Measurements from ENCODE around the gene NEMF. TPM values are rescaled to one million over a fixed set of nuclear protein-coding genes. Genes with fewer than 3 reads are reported as not detected.
A peak's percentile ranks its signal among the peaks of the same experiment; 100 is the strongest.
"Not testable (repeated sequence)": the region's sequence is repeated elsewhere in the genome, so short reads cannot be mapped to it uniquely, and the experiment has no call there.

The NEMF gene, protein sequence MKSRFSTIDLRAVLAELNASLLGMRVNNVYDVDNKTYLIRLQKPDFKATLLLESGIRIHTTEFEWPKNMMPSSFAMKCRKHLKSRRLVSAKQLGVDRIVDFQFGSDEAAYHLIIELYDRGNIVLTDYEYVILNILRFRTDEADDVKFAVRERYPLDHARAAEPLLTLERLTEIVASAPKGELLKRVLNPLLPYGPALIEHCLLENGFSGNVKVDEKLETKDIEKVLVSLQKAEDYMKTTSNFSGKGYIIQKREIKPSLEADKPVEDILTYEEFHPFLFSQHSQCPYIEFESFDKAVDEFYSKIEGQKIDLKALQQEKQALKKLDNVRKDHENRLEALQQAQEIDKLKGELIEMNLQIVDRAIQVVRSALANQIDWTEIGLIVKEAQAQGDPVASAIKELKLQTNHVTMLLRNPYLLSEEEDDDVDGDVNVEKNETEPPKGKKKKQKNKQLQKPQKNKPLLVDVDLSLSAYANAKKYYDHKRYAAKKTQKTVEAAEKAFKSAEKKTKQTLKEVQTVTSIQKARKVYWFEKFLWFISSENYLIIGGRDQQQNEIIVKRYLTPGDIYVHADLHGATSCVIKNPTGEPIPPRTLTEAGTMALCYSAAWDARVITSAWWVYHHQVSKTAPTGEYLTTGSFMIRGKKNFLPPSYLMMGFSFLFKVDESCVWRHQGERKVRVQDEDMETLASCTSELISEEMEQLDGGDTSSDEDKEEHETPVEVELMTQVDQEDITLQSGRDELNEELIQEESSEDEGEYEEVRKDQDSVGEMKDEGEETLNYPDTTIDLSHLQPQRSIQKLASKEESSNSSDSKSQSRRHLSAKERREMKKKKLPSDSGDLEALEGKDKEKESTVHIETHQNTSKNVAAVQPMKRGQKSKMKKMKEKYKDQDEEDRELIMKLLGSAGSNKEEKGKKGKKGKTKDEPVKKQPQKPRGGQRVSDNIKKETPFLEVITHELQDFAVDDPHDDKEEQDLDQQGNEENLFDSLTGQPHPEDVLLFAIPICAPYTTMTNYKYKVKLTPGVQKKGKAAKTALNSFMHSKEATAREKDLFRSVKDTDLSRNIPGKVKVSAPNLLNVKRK
- total RNA-seq: 54.0 TPM
- long read RNA-seq, full-length matches to known transcripts: 2 of 75 reads
- long read RNA-seq, partial matches to known transcripts: 62 of 75 reads
- long read RNA-seq, other reads (novel, unspliced or antisense): 11 of 75 reads

- intact Hi-C loops (cut with DNase I): loop anchor here (10.0 kb wide), 1 partner anchor 218 kb away; the partner anchor contains the start of gene DNAAF2
- peak; percentile 95 for DNase-seq (ENCODE audit: low spot score)
Observed at GRCh38 chr14:49852301-49853157, at the start of gene NEMF. Gene NEMF, minus strand, starts transcription at chr14:49852788. Its CDS starts 35 bp downstream, at chr14:49852753.

DNA sequence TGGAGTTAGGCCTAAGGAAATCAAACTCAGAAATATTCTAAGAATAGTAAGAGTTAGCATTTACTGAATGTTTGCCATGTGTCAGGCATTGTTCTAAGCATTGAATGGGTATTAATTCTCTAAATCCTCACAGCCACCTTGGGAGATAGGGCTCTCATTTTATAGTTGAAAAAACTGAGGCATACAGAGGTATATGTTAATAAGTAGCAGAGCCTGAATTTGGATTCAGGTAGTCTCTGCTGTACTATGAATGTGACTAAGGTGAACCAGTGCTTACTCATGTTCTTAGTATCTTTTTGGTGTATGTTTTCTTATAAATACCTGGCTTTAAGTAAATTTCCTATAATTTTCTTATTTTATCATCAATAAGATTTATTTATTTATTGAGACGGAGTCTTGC lies 48.4 kb upstream of the NEMF start:
- intact Hi-C loops (cut with DNase I): no loop called here
- no peak for DNase-seq (ENCODE audit: low spot score)

GRCh38 chr14:49898485-49898884 lies 45.9 kb upstream of the NEMF start:
- intact Hi-C loops (cut with DNase I): no loop called here

DNA sequence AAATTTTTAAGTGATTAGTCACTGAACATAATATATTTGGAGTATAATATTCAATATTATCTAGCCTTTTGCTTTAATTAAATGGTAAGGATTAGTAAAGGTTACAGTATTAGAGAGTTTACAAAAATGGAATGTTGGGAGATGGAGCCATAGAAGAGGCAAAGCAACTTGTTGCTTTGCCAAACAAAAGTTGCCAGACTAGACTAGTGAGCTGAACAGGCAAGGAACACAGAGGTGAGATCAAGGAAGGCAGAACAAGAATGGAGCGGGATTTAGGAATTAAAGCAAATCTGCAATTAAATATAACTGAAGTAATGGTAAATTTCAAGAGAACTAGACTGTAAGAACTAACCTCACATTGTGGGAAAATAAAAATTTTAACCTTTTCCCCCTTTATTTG lies 45.4 kb upstream of the NEMF start:
- DNase-seq (ENCODE audit: low spot score): no peak
- intact Hi-C loops (cut with DNase I): no loop called here

More at GRCh38 chr14:49898485-49898884, 45.9 kb upstream of the NEMF start:
- no peak for DNase-seq (ENCODE audit: low spot score)

- no peak for DNase-seq (ENCODE audit: low spot score)
- intact Hi-C loops (cut with DNase I): no loop called here
Observed at GRCh38 chr14:49897414-49897813, 44.8 kb upstream of the NEMF start.

GRCh38 chr14:49896966-49897365 lies 44.4 kb upstream of the NEMF start:
- DNase-seq (ENCODE audit: low spot score): no peak
- intact Hi-C loops (cut with DNase I): no loop called here

- DNase-seq (ENCODE audit: low spot score); intact Hi-C loops (cut with DNase I): not testable (repeated sequence)
Observed at GRCh38 chr14:49896272-49896671, 43.7 kb upstream of the NEMF start.

DNA sequence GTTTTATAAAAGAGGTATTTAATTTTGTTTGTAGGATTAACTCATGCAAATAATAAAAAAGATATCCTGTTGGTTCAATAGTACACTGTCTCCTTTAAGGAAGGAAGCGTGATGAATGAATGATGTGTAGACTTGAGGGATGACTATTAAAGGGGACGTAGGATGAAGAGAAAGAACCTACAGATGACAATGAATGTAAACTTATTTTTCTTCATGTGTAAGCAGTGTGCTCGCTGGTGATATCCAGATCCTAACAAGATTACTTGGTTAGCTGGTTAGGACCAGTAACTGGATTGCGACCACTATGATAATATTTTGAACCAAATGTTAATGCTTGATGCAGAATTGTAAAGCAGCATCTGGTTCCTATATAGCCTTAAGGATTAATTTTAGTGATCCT lies 42.9 kb upstream of the NEMF start:
- intact Hi-C loops (cut with DNase I): no loop called here

GRCh38 chr14:49894214-49895107 lies 41.9 kb upstream of the NEMF start:
- intact Hi-C loops (cut with DNase I): loop anchor here (5.0 kb wide), 1 partner anchor 213 kb away; no protein-coding TSS in a partner anchor
- DNase-seq (ENCODE audit: low spot score): not testable (repeated sequence)

More for the DNA sequence above, 42.9 kb upstream of the NEMF start:
- DNase-seq (ENCODE audit: low spot score): no peak

GRCh38 chr14:49893309-49894213 lies 41.0 kb upstream of the NEMF start:
- intact Hi-C loops (cut with DNase I): loop anchor here (1.0 to 5.0 kb wide), 3 partner anchors 77 to 214 kb away; no protein-coding TSS in a partner anchor
- DNase-seq (ENCODE audit: low spot score): peak; percentile 83

DNA sequence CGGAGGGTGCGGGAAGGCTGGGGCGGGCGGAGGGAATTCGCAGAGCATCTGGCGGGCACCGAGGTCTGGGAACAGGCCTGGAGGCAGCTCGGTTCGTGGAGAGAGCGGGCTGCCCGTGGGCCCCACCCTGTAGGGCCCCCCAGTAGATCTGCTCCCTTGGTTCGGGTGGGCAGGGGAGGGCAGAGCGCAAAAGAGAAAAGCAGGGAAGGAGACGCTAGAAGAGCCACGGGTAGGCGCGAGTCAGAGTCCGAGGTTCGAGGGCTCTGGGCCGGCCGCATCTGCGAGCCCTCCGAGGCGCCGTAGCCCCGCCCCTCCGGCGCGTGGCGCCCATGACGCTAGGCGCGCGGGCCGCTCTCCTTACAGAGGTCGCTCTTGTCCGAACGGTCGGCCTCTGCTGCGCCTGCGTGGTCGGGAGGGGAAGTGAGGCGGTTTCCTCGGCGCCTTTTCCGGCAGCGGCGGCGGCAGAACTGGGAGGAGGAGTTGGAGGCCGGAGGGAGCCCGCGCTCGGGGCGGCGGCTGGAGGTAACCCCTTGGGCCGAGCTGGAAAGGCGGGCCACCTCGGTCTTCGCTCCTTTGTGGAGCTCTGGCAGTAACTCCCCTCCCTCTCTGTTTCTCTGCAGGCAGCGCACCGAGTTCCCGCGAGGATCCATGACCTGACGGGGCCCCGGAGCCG lies 40.2 kb upstream of the NEMF start, which contains the start of gene ARF6:
TSS of gene ARF6 (plus strand) at position 447 of the 673 bp plus-strand sequence. CDS start 655 bp downstream, outside the sequence.
- intact Hi-C loops (cut with DNase I): loop anchor here (1.0 to 5.0 kb wide), 4 partner anchors 24 to 215 kb away; no protein-coding TSS in a partner anchor
- peak; percentile 100 for DNase-seq (ENCODE audit: low spot score)

DNA sequence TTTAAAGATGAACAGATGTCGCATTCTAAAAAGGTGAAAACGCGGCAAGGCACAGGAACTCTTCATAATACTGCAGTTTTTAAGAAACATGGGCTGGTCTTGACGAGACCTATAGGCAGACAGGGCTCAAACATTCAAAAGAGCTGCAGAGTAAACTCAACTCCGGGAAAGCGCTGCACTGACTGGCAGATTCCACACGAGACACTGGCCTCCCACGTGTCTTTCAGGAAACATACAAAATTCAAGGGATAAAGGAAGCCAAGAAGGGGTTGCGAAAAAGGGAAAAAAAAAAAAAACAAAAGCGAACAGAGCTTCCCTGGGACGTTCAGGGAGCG lies 39.7 kb upstream of the NEMF start:
- DNase-seq (ENCODE audit: low spot score): no peak
- intact Hi-C loops (cut with DNase I): loop anchor here (1.0 to 5.0 kb wide), 3 partner anchors 24 to 215 kb away; no protein-coding TSS in a partner anchor

GRCh38 chr14:49888293-49888692 lies 35.7 kb upstream of the NEMF start:
- DNase-seq (ENCODE audit: low spot score): no peak
- intact Hi-C loops (cut with DNase I): no loop called here

DNA sequence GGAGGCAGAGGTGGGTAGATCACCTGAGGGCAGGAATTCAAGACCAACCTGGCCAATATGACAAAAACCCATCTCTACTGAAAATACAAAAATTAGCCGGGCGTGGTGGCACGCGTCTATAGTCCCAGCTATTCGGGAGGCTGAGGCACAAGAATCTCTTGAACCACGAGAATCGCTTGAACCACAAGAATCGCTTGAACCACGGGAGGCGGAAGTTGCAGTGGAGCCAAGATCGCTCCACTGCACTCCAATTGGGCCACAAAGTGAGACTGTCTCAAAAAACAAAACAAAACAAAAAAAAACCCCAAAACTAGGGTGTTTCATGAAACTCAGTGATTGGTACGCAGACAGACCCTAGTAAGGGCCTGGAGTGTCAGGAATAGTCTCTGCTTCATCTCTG lies 33.9 kb upstream of the NEMF start:
- no peak for DNase-seq (ENCODE audit: low spot score)
- intact Hi-C loops (cut with DNase I): no loop called here

DNA sequence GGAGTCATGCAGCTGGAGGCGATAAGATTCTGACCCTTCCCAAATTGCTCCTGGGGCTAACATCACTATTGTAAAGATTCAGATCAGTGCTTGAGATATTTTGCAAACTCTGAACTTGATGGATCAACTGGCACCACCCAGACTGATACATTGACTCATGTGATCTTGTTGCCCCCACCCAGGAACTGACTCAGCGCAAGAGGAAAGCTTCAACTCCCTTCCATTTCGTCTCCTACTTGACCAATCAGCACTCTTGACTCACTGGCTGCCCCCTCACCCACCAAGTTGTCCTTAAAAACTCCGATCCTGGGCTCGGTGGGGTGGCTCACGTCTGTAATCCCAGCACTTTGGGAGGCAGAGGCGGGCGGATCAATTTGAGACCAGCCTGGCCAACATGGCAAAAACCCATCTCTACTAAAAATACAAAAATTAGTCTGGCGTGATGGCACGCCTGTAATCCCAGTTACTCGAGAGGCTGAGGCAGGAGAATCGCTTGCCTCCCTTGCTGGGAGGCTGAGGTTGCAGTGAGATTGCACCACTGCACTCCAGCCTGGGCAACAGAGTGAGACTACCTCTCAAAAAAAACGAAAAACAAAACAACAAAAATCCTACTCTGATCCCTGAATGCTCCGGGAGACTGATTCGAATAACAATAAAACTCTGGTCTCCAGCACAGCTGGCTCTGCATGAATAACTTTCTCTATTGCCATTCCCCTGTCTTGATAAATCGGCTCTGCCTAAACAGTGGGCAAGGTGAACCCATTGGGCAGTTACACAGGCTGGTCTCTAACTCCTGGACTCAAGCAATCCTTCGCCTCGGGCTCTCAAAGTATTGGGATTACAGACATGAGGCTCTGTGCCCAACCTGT lies 30.5 kb upstream of the NEMF start:
- intact Hi-C loops (cut with DNase I): loop anchor here (5.0 kb wide), 1 partner anchor 219 kb away; no protein-coding TSS in a partner anchor
- no peak for DNase-seq (ENCODE audit: low spot score)
